GM10847 (cell line): Measurements from ENCODE around the gene AVPI1.
A peak's percentile ranks its signal among the peaks of the same experiment; 100 is the strongest.

Source experiments
- POLR2A ChIP-seq: IDR thresholded peaks from 2 replicates; pipeline ENCODE4 v1.6.1; 2011; ENCODE audit not compliant: insufficient read length; ENCODE audit errors: extremely low read depth

AVPI1 gene

DNA sequence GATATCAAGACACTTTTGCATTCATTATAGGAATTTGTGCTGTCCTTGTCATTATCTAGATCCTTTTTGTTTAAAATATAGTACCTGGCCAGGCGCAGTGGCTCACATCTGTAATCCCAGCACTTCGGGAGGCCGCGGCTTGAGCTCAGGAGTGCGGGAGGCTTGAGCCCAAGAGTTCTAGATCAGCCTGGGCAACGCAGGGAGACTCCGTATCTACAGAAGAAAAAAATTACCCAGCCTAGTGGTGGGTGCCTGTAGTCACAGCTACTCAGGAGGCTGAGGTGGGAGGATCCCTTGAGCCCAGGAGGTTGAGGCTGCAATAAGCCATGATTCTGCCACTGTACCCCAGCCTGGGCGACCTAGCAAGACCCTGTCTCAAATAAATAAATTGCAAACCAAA is 53.1 kb downstream of the AVPI1 start:
- TF ChIP-seq POLR2A: no peak

DNA sequence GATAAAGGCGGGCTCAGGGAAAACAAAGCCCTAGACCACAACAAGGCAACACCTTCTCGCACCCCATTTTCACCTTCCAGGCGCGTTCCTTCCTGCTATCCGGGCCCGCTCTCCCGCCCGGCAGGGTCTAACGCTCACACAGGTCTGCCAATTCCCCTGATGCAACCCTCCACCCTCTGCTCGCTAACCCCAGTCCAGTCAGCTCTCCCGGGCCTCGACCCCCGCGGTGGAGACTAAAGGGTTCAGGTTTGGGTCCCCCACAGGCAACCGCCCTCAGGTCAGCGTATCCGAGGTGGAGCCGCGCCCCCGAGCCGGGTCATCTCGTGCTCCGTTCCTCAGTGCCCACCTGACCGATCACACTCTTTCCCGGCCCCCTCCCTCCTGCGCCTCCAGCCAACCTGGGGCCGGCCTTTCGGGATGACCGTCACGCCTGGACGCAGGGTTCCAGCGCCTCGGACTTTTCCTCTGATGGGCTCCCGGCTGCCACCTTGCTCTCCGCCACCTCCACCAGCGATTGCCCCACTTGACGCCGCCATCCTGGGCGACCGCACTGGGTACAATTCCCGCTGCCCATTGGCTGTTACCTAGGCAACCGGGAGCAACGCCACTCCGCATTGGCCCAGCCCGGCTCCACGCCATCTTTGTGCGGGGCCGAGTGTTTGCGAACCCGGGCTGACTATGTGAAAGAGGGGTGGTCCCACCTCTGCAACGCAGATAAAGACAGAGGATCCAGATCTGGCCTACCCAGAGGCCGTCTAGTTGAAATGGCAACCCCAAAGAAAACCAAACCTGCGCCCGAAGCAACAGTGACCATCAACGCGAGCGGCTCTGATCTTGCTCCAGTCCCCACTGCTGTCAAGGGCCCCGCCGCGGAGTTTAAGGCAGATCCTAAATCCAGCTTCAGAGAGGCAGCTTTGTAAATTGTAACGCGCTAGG is 53.8 kb downstream of the AVPI1 start, which contains the start of gene MORN4:
MORN4 (minus strand) TSS at position 552 of the 936 bp plus-strand sequence. CDS start 13,847 bp downstream, outside the sequence.
- TF ChIP-seq POLR2A: peak; percentile 42

DNA sequence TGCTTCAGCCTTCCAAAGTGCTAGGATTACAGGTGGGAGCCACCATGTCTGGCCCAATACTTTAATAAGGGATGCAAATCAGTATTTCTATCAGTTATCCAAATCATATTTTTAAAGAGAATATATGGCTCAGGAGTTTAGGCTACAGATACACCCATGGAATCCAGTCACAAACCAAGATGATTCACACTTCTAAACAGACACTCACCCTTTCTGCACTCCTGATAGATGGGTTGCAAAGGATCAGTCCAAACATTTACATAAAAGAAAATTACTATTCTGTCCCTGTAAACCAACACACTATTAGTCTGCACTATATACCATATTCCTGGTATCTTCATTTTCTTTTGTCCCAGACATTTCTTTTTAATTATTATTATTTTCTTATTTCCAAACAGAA is 55.9 kb downstream of the AVPI1 start:
- no peak for TF ChIP-seq POLR2A

DNA sequence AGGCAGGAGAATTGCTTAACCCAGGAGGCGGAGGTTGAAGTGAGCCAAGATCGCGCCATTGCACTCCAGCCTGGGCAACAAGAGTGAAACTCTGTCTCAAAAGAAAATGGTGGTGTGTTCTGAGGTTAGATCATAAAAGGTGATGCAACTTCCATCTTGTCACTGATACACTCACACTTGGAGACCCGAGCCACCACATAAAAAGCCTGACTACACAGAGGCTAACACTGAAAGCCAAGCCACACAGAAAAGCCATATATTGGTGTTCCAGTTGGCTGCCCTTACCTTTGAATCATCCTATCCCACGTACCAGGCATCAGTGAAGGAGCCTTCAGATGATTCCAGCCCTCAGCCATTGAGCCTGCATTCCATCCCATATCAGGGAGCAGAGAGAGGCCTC is 57.8 kb downstream of the AVPI1 start:
- no peak for TF ChIP-seq POLR2A

DNA sequence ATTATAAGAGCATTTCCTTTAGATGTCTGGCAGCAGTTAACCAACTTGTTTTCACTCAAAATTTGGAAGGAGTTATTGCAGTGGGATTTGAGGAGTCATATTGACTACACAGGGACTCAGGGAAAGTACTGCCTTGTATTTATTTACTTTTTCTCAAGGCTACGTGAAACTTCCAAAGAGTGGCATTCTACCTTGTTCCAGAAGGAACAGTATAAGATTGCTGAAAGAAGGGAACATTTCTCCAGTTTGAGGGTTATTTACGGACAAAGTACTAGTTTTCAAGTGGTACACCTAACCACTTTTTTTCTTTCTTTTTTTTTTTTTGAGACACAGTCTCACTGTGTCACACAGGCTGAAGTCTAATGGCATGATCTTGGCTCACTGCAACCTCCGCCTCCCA is 58.8 kb downstream of the AVPI1 start:
- no peak for TF ChIP-seq POLR2A

DNA sequence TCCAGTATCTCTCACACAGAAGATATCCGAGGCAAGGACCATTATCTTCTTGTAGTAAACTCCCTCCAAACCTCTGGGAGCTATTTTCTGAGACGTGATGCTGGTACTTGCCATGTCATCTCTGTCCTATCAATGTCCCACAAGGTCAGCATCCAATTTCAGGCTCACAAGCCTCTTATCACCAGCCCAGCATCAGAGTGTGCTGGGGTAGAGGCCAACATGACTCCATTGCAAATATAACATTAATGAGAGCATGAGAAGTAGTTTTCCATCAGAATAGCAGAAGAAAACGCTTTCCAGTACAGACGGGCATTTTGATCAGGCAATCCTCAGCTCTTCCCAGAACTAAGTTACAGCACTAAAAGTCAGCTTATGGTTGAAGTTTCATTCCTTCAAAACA is 59.3 kb downstream of the AVPI1 start:
- TF ChIP-seq POLR2A: no peak
